Measurements from ENCODE around the gene USP17L17. TPM values are rescaled to one million over a fixed set of nuclear protein-coding genes. Genes with fewer than 3 reads are reported as not detected.
"Not testable (repeated sequence)": the region's sequence is repeated elsewhere in the genome, so short reads cannot be mapped to it uniquely, and the experiment has no call there.

USP17L17 gene
- total RNA-seq, 1 experiment from 2014 or later: not detected

GRCh38 chr4:9262572-9262971 lies 18.9 kb downstream of the USP17L17 start, which contains the start of gene USP17L21:
Gene USP17L21 (plus strand): TSS chr4:9262872. CDS start chr4:9262872, 0 bp downstream.
- H2AFZ ChIP-seq (ENCODE audit: low read depth, low read length, poor library complexity, severe bottlenecking); POLR2A ChIA-PET; H3K27ac ChIP-seq (ENCODE audit: low read depth, low read length); CTCF ChIA-PET; H3K79me2 ChIP-seq (ENCODE audit: insufficient read depth, low read length); RAD21 ChIA-PET (ENCODE audit: low non-redundant PET in 1 of 2, low total read pairs in 2 of 2, uncharacterized antibody in 2 of 2, unreplicated experiment in 2 of 2); ATAC-seq; intact Hi-C loops (cut with micrococcal nuclease); H3K9me3 ChIP-seq (ENCODE audit: control insufficient read depth in 1 of 2, insufficient read depth in 1 of 2, low read depth in 1 of 2, low read length in 2 of 2); H3K9me2 ChIP-seq (ENCODE audit: insufficient read depth); H3K4me2 ChIP-seq (ENCODE audit: low read length); H4K20me1 ChIP-seq (ENCODE audit: insufficient read depth); DNase-seq (ENCODE audit: low read depth, low spot score); H3K4me1 ChIP-seq (ENCODE audit: control insufficient read depth in 1 of 2, insufficient read depth in 2 of 2, low read length in 2 of 2); H3K27me3 ChIP-seq (ENCODE audit: insufficient read depth, low read length); H3K9ac ChIP-seq (ENCODE audit: low read length); H3K4me3 ChIP-seq (replicated peaks in 1 of 2; ENCODE audit: low read depth in 1 of 2, low read length in 2 of 2); H3K36me3 ChIP-seq (ENCODE audit: control insufficient read depth in 1 of 2, insufficient read depth in 2 of 2, low read length in 2 of 2); BruUV-seq (replicated peaks): not testable (repeated sequence)

- H3K4me3 ChIP-seq (replicated peaks in 1 of 2; ENCODE audit: low read depth in 1 of 2, low read length in 2 of 2); H3K79me2 ChIP-seq (ENCODE audit: insufficient read depth, low read length); ATAC-seq; DNase-seq (ENCODE audit: low read depth, low spot score); H4K20me1 ChIP-seq (ENCODE audit: insufficient read depth); H3K9ac ChIP-seq (ENCODE audit: low read length); H3K4me1 ChIP-seq (ENCODE audit: control insufficient read depth in 1 of 2, insufficient read depth in 2 of 2, low read length in 2 of 2); RAD21 ChIA-PET (ENCODE audit: low non-redundant PET in 1 of 2, low total read pairs in 2 of 2, uncharacterized antibody in 2 of 2, unreplicated experiment in 2 of 2); H3K27me3 ChIP-seq (ENCODE audit: insufficient read depth, low read length); H2AFZ ChIP-seq (ENCODE audit: low read depth, low read length, poor library complexity, severe bottlenecking); H3K4me2 ChIP-seq (ENCODE audit: low read length); H3K27ac ChIP-seq (ENCODE audit: low read depth, low read length); H3K9me2 ChIP-seq (ENCODE audit: insufficient read depth); CTCF ChIA-PET; intact Hi-C loops (cut with micrococcal nuclease); BruUV-seq (replicated peaks); POLR2A ChIA-PET; H3K36me3 ChIP-seq (ENCODE audit: control insufficient read depth in 1 of 2, insufficient read depth in 2 of 2, low read length in 2 of 2); H3K9me3 ChIP-seq (ENCODE audit: control insufficient read depth in 1 of 2, insufficient read depth in 1 of 2, low read depth in 1 of 2, low read length in 2 of 2): not testable (repeated sequence)
Measured at GRCh38 chr4:9267319-9267718, 23.6 kb downstream of the USP17L17 start, which contains the start of gene USP17L22. Gene USP17L22 (plus strand): TSS chr4:9267619. CDS start chr4:9267619, 0 bp downstream.

DNA sequence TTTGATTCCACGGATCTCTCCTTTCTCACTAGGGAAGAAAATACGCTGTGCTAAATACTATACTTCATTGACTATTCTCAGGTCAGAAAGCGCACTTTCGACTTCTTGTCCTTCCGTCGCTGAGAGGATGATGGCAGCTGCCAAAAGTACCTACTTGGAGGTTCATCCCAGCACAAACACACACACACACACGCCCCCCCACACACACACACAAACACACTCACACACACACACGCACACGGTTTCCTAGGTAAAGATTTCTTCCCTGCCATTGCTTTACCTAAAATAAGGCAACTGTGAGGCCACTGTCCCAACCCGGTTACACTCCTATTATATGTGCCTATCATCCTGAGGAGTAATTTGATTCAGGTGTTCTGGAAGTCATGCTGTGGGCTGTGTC lies 28.0 kb downstream of the USP17L17 start:
- POLR2A ChIA-PET; intact Hi-C loops (cut with micrococcal nuclease); BruUV-seq (replicated peaks); H3K27ac ChIP-seq (ENCODE audit: low read depth, low read length); H3K4me1 ChIP-seq (ENCODE audit: control insufficient read depth in 1 of 2, insufficient read depth in 2 of 2, low read length in 2 of 2); DNase-seq (ENCODE audit: low read depth, low spot score); H3K27me3 ChIP-seq (ENCODE audit: insufficient read depth, low read length); H3K9ac ChIP-seq (ENCODE audit: low read length); H3K9me3 ChIP-seq (ENCODE audit: control insufficient read depth in 1 of 2, insufficient read depth in 1 of 2, low read depth in 1 of 2, low read length in 2 of 2); H4K20me1 ChIP-seq (ENCODE audit: insufficient read depth); H3K4me2 ChIP-seq (ENCODE audit: low read length); RAD21 ChIA-PET (ENCODE audit: low non-redundant PET in 1 of 2, low total read pairs in 2 of 2, uncharacterized antibody in 2 of 2, unreplicated experiment in 2 of 2); H3K36me3 ChIP-seq (ENCODE audit: control insufficient read depth in 1 of 2, insufficient read depth in 2 of 2, low read length in 2 of 2); CTCF ChIA-PET; ATAC-seq; H3K9me2 ChIP-seq (ENCODE audit: insufficient read depth); H2AFZ ChIP-seq (ENCODE audit: low read depth, low read length, poor library complexity, severe bottlenecking); H3K4me3 ChIP-seq (replicated peaks in 1 of 2; ENCODE audit: low read depth in 1 of 2, low read length in 2 of 2); H3K79me2 ChIP-seq (ENCODE audit: insufficient read depth, low read length): not testable (repeated sequence)

Other genes with a start within 250 kb of the USP17L17 start
- not detected for gene FAM90A26, start 73.5 kb upstream of the USP17L17 start, total RNA-seq (2021; ENCODE audit: unreplicated experiment)
- gene USP17L10, start 33.2 kb upstream of the USP17L17 start, total RNA-seq (2021; ENCODE audit: unreplicated experiment): not detected
- gene USP17L11, start 28.5 kb upstream of the USP17L17 start, total RNA-seq (2021; ENCODE audit: unreplicated experiment): 0.15 TPM
- gene USP17L12, start 23.7 kb upstream of the USP17L17 start, total RNA-seq (2021; ENCODE audit: unreplicated experiment): not detected
- gene USP17L13, start 19.0 kb upstream of the USP17L17 start, total RNA-seq (2021; ENCODE audit: unreplicated experiment): not detected
- not detected for gene USP17L15, start 9.5 kb upstream of the USP17L17 start, total RNA-seq (2021; ENCODE audit: unreplicated experiment)
- gene USP17L18, start 4.8 kb downstream of the USP17L17 start, total RNA-seq (2021; ENCODE audit: unreplicated experiment): not detected
- gene USP17L19, start 9.5 kb downstream of the USP17L17 start, total RNA-seq (2021; ENCODE audit: unreplicated experiment): not detected
- 0.15 TPM for gene USP17L20, start 14.2 kb downstream of the USP17L17 start, total RNA-seq (2021; ENCODE audit: unreplicated experiment)
- gene USP17L21, start 19.0 kb downstream of the USP17L17 start, total RNA-seq (2021; ENCODE audit: unreplicated experiment): not detected
- gene USP17L22, start 23.7 kb downstream of the USP17L17 start, total RNA-seq (2021; ENCODE audit: unreplicated experiment): not detected
- not detected for gene USP17L24, start 81.3 kb downstream of the USP17L17 start, total RNA-seq (2021; ENCODE audit: unreplicated experiment)
- not detected for gene USP17L25, start 86.0 kb downstream of the USP17L17 start, total RNA-seq (2021; ENCODE audit: unreplicated experiment)
- gene USP17L26, start 90.8 kb downstream of the USP17L17 start, total RNA-seq (2021; ENCODE audit: unreplicated experiment): not detected
- gene USP17L5, start 95.5 kb downstream of the USP17L17 start, total RNA-seq (2021; ENCODE audit: unreplicated experiment): not detected
- not detected for gene USP17L27, start 100.3 kb downstream of the USP17L17 start, total RNA-seq (2021; ENCODE audit: unreplicated experiment)
- gene USP17L28, start 105.0 kb downstream of the USP17L17 start, total RNA-seq (2021; ENCODE audit: unreplicated experiment): not detected
- gene USP17L29, start 109.8 kb downstream of the USP17L17 start, total RNA-seq (2021; ENCODE audit: unreplicated experiment): not detected
- gene USP17L30, start 119.2 kb downstream of the USP17L17 start, total RNA-seq (2021; ENCODE audit: unreplicated experiment): not detected
- not detected for gene DEFB131A, start 200.5 kb downstream of the USP17L17 start, total RNA-seq (2021; ENCODE audit: unreplicated experiment)

All from HCT116 (cell line).